Stimulated activated CD8-positive, alpha-beta memory T cell treated with anti-CD3 and anti-CD28 coated beads, Interleukin-4, amount 100 ng/mL, for 4 hours (primary cell): ENCODE data around the gene GABBR1.

ENCODE experiments used
- DNase-seq, 2 donors: peaks; one replicate each; pipeline ENCODE4 v3.0.0-alpha.2; 2020; ENCODE audit warnings: low read depth in 2 of 2, low spot score in 1 of 2

Gene GABBR1

DNA sequence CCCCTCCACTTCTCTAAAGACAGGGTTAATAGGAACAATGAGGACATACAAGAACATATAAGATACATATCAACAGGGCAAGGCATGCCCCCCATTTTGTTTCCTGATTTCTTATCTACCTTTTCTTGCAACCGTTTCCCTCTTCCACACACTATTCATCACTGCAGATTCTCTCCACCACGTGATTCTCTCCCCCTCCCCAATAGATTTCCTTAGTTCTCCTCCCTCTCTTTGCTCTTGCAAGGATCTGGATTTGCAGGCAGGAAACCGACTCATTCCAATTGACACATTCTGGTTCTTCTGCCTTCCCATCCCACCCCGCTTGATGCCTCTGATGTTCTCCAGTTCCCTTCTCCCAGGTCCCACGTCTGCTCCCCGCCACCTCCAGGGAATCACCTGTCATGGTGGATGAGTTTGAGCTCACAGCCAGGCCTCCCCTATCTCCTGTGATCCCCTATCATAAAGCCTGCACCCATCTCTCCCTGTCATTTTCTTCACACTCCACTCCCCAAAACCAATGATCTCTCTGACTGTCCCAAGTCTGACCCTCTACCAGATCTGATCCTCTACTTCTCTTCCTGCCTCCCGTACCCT lies 7.5 kb downstream of the GABBR1 start:
- no peak for DNase-seq

DNA sequence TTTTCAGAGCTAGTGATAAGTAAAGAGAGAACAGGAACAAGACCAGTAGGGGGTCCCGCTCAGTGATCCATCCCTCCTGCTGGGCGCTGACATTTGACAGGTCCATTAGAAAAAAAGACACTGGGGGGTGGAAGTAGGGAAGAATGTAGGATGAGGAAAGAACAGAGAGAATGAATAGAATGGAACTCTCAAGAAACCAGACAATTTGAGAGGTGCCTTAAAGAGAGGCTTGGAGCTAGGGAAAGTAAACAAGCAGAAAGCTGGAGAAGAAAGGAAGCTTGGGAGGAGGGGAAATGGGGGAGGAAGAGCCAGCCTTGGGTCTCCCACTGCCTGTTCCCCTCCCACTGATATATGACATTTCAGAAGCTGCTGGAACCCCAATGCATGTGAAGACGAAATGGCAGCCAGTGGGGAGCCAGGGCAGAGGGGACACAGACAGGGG lies 8.4 kb downstream of the GABBR1 start:
- DNase-seq, result no peak

DNA sequence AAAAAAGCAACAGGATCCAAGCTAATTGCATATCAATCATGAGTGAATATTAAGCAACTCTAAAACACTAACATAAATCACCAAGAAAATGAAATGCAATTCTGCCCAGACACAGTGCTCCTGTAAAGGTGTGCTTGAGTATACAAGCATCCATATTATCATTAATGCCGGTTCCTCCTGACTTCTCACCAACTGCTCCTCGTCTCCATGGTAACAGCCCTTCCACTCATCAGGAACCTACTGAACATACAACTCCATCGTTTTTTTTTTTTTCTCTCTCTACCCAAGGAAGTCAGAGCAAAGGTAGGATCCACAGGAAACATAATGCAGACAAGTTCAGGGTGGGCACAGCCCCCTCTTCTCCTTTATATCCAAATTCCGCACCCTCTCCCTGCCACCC lies 12.4 kb downstream of the GABBR1 start:
- DNase-seq, result no peak

DNA sequence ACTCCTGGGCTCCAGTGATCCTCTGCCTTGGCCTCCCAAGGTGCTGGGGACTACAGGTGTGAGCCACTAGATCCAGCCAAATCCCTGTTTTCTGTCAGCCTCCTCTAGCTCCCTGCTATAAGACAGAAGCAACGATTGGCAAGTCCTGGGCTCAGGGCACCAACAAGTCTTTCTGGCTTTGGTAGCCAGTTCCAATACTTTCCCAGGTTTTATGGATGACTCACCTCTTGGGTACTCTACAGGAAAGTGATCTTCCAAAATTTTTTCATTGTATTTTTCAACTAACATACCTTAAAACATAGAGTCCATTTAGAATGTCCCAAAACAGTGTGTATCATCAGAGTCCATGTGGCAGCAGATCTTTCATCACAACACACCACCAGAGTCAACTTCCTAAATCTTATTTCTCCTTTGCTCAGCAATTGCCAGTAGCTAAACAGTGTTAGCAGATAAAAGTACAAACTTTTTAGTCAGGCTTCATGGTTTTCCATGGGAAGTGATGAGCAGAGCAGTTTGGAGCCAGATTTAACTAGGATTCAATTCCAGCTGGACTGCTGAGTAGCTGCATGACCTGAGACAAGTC lies 13.3 kb downstream of the GABBR1 start:
- no peak for DNase-seq

DNA sequence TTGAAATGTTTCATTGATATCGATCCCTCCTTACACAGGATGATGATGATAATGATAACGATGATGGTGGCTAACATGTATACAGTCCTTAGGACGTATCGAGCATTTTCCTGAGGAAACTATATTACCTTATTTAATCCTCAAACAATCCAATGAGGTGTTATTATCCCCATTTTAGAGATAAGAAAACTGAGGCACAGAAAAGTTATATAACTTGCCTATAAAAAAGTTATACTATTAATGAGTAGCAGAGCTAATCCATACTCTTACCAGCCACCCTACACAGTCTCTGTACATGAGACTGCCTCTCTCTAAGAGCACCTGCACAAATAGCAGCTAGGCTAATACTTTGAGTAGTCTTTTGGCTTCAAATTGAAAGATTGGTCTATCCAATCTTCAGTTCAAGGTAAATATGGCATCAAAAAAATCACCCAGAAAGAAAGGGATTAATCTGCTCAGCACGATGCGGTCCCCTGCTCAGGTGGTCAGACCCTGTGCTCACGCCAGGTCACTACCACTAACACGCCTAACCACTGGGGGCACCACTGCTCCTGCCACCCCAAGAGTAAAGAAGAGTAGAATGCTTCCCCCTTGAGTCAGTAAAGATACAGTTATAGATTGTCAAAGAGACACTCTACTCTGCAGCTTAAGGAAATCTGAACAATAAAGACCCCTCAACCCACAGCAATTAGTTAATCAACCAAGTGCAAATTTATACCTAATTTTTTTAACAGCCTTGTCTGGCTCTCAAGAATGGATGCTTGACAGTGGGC lies 15.0 kb downstream of the GABBR1 start:
- DNase-seq, result no peak

DNA sequence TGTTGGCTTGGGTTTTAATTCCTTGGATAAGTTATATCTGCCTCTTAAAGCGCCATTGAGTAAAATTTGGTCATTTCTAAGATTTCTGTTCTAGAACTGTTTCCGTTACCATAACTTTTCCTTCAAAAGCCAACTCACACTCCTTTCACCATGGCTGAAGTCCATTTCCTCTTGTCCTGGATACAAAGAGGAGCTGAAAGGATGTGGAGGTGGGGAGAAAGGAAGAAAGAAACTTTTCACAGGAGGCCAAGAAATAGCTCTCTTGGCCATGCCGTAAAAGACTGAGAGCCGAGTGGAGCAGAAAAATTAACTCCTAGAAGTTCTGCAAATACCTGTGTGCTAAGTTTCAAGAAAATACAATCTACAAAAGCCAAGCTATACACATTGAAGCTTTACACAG lies 21.6 kb downstream of the GABBR1 start:
- no peak for DNase-seq

DNA sequence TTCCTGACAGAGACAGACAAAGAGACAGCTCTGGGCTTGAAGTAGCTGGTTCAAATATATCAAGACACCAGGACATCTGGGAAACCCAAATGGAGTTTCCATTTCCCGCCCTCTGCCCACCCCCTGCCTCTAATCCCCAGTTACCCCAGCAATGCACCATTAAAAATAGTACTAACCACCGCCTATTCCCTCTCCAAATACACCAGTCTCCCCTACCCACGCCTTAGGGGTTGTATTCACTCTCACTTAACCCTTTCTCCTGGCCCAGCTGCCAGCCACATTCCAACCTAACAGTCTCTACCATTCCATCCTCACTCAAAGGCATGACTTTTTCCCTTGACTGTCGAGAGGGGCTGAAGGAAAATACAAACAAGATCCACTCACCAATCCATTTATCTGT lies 22.4 kb downstream of the GABBR1 start:
- no peak for DNase-seq

DNA sequence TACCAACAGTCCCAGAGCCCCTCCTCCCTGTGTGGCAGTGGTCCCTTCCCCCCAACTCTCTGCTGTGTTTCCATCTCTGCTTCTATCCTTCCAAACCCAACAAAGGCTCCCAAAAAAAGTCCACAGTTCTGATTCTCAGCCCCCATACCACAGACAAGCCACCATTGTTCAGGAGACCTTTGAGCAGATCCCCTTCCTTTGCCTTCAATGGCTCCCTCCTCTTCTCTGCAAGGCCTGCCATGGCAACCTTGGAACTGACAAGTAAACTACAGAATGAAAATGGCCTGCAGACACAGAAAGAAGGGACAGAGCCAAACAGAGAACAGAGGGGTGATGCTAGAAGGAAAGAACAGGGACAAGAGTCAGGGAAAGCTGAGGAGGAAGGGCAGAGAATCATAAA lies 24.9 kb downstream of the GABBR1 start:
- DNase-seq, result no peak

DNA sequence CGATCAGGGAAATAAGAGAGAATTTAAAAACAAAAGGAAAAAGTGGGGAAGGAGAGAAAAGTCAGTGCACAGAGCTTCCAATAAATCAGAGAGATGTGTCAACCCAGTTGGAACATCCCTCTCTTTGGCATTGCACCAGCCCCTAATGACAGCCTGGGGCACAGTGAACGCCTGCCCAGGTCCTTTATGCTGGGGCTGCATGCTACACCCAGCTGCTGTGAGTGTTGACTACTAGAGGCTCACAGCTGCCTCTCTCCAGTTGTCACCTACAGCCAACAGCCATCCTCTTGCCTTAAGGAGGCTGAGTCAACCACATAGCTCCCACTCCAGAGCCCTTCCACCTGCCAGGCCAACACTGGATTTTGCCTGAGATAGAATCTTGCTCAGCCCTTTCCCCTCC lies 29.1 kb downstream of the GABBR1 start:
- DNase-seq, result no peak

DNA sequence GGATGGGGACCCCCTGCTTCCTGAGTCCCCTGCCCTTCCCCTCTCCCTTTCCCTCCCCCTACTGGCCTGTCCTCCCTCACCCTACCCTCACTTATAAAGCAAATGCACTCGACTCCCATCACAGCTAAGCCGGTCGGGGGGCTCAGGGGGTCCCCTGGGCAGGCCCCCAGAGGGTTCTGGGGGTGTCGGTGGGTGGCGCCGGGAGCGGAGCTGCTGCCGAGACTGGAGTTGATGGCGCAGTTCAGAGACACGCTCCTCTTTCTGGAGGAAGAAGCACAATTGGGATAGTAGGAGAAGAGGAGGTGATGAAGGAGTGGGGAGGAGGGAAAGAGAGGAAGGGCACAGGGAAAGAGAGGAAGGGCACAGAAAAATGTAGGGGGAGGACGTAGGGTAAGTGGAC lies 29.5 kb downstream of the GABBR1 start:
- DNase-seq, result no peak

DNA sequence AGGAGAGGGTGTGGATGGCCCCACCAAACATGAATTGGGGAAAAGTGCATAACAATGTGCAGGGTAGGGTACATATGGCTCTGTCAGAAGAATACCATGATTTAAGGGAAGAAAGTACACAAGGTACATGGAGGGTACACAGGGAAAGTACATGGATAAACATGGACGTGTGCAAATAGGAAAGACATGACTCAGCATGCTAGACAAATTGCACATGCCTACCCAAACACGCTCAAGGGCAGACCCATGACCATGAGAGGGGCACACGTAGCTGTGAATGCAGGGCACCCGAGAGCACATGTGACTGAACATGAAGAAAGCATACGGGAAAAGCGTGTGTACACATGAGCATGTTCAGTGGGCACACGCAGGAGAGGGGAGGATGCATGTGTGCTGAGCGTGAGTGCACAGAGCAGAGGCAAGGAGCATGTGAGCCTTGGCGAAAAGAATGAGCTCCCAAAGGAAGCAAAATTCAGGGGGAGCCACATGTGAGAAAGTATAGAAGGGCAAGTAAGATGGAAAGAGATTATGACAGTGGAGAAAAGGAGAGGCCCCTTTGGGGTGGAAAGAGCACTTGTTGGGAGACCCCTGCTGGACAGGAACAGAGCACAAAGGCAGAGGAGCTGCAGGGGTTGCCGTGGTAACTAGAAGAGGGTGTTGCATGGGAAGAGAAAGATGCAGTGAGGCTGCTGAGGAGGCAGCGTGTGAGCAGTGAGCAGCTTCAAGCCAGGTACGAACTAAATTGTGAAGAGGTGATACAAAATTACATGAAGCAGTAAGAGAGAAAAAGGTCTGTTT lies 30.2 kb downstream of the GABBR1 start:
- no peak for DNase-seq

DNA sequence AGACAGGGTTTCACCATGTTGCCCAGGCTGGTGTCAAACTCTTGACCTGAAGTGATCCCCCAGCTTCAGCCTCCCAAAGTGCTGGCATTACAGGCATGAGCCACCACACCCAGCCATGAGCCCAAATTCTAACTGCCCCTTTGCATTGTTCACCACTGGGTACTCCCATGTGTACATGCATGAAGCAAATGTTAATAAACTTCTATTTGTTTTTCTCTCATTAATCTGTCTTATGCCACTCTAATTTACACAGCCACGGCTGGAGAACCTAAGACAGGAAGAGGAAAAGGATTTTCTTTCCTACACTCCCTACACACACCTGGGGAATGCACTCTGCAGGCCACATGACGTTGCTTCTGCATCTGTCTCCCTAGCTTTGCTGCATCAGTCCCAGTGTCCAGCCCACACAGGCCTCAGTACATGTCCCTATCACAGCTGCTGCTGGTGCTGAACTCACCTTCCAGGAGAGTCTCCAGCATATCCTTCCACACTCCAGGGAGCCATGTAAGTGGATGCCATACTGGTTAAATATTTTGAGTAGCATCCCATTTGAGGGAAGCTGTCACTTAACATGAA lies 34.7 kb downstream of the GABBR1 start:
- no peak for DNase-seq

DNA sequence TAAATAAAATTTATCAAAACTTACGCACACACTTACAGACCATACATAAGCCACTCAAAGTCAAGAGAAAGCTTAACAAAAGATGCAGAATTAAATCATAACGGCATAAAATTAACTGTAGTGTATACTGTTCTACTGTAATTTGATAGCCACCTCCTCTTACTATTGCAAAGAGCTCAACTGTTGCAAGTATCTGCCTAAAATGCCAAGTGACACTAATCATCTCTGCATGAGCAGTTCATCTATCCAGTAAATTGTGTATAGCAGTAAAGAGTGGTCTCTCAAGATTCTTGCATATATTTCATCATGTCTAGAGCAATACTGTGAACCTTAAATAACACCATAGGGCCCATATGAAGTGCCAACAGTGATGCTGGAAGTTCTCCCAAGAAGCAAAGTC lies 35.8 kb downstream of the GABBR1 start:
- no peak for DNase-seq

DNA sequence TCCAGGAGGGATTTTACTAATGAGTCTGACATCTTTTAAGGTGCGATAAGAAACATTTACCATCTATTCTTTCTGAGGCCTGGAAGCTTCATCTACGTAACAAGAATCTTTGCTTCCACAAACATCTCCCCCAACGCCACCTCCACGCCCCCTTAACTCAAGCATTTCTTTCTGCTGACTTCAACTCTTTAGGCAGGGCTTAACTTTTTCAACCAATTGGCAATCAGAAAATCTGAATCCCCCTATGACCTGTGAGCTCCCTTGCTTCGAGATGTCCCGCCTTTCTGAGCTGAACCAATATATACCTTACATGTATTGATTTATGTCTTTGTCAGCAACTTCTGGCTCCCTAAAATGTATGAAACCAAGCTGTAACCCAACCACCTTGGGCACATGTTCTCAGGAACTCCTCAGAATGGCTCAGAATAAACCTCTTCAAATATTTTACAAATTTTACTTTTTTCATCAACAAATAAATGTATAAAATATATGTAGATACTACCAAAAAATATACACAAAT lies 36.5 kb downstream of the GABBR1 start:
- DNase-seq, result no peak

DNA sequence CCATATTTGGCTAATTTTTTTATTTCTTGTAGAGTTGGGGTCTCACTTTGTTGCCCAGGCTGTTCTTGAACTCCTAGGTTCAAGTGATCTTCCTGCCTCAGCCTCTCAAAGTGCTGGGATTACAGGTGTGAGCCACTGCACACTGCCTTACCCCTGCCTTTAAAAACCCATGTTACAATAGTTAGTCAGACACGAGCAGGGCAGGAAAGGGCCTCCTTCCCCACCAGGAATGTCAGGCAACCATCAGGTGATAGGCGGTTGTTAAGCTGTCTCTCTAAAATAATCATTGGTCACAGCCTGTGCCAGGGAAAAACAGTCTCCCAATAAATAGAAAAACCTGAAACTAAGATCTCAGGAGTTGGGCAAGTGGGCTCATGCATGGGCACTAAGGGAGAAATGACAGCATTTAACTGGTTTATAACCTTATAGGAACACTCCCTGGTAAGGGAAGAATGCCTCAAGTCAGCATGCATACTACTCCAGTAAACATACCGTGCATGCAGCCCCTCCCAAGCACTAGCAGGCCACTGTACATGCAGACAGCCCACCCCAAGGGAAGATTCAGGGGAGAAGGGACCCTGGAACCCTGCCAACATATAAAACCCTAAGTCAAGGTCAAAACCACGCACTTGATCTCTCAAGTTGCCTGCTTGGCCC lies 39.7 kb downstream of the GABBR1 start:
- no peak for DNase-seq

DNA sequence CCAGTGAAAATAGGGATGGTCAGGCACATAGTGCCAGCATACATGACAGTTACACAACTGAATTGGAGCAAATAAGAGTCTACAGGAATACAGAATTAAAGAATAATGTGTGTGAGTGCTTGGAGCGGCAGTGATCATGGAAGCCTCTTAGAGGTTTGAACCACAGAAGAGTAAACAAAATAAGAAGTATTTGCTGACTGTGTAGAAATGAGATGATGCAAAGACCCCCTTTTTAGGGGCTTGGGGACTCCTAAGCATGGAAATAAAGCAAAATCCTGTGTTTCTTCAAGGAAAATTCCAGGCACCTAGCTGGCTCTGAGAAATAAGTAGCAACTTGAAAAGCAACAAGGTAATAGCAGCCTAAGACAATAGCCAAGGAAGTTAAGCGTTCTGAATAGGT lies 41.3 kb downstream of the GABBR1 start:
- no peak for DNase-seq

DNA sequence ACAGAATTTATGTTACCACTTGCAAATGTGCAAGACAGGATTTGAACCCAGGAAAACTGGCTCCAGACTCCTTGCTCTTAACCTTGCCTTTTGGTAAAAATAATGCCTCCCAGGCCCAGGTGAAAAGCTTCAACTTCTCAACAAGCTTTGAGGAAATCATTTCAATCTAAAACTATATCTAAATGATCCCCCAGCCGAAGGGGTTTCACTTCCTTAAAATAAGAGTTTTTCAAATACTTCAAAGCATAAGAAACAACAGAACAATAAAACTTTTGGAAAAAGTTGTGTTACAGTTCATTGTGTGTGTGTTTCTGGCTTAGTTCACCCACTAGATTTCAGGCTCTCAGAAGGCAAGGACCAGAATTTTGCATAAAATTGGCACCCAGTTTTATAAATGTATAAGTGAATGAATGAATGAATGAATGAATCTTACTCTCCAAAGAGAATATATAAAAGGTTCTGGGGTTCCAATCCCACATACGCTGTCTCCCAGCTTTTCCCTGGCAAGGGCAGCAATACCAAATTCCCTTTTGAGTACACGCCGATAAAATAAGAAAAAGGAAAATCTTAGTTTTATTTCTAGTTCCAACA lies 42.7 kb downstream of the GABBR1 start:
- no peak for DNase-seq

DNA sequence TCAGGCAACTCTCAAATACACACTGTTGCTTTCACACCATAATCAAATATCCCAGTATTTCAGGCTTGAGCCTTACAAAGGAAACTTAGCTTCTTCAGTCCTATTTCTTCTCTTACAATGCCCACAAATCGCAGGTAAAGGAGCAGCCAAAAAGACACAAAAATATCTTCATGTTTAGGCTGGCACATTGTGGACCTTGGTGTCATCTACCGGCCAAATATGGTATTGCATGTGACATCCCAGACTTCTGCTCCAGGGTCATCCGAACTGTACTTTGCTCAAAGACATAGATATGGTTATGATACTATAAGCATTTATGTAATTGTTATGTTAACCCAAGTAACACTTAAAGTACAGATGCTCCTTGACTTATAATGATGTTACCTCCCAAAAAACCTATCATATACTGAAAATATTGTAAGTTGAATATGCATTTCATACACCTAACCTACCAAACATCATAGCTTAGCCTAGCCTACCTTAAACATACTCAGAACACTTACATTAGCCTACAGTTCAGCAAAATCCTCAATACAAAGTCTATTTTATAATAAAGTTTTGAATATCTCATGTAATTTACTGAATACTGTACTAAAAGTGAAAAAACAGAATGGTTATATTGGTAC lies 43.4 kb downstream of the GABBR1 start:
- peak; percentile 4 to 9 for DNase-seq

DNA sequence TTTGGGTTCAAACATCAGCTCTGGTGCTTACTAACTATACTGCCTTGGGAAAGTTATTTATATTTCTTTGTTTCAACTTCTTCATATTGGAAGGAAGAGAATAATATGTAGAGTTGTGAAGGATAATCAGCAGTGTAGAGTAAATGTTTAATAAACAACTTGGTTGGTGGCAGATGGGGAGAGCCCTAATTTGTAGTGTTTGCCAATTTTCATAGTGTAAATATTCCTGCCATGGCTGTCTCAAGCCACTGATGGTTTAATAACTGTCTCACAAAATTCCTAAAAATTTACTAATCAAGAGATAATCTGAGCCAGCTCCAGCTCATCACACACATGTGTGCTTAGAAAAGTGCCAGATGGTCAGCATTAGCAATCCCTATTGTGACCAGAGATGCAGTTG lies 48.2 kb downstream of the GABBR1 start, which contains the start of gene OR2H2:
TSS of gene OR2H2 (plus strand) at position 301 of the 400 bp plus-strand sequence. CDS start 2,824 bp downstream, outside the sequence.
- no peak for DNase-seq

DNA sequence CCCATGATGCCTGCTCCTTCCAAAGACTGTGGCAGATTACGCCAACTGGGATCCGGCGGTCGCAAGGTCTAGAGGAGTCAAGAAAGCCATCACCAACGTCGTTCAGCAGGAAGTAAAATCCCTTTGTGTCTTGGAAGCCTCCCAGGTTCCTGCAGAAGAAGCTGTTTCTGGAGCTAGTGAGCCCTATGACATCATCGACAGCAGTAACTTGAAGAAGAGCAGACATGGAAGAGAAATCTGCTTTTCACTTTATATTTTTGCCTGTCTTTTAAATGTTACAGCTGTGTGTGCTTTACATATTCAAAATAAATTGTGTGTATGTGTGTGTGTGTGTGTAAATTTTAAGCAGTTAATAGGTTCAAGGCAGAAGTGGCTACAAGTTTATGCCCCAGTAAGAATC lies 55.4 kb downstream of the GABBR1 start:
- DNase-seq, result no peak
